Uterus (tissue), 4 donors: ENCODE data around the gene NAALAD2. TPM values are rescaled to one million over a fixed set of nuclear protein-coding genes. Genes with fewer than 3 reads are reported as not detected.
"Not testable (repeated sequence)": the region's sequence is repeated elsewhere in the genome, so short reads cannot be mapped to it uniquely, and the experiment has no call there.

Source experiments
- DNase-seq, 2 donors: peaks; one replicate each; pipeline ENCODE4 v3.0.0-alpha.2; 2019 to 2020
- H3K27ac ChIP-seq, 2 donors: fragments of 200-600 bp; sonication (generic); 1 replicate in 1 of 2; 2 replicates in 1 of 2; pipeline ENCODE4 v1.5.1; 2016 to 2018
- H3K27me3 ChIP-seq, 2 donors: fragments of 200-600 bp; sonication (generic); one replicate each; pipeline ENCODE4 v1.5.1; 2018 to 2019; ENCODE audit warnings: control low read depth in 1 of 2
- H3K36me3 ChIP-seq, 2 donors: fragments of 200-600 bp; sonication (generic); one replicate each; pipeline ENCODE4 v1.5.1; 2019; ENCODE audit warnings: control low read depth in 1 of 2
- H3K4me1 ChIP-seq, 2 donors: fragments of 200-600 bp; sonication (generic); one replicate each; pipeline ENCODE4 v1.5.1; 2018 to 2019; ENCODE audit warnings: control low read depth in 1 of 2
- H3K4me3 ChIP-seq, 2 donors: fragments of 200-600 bp; sonication (generic); 1 replicate in 1 of 2; 2 replicates in 1 of 2; pipeline ENCODE4 v1.5.1; 2018 to 2019; ENCODE audit warnings: mild to moderate bottlenecking in 1 of 2
- H3K9me3 ChIP-seq, 2 donors: fragments of 200-600 bp; sonication (generic); one replicate each; pipeline ENCODE4 v1.5.1; 2019; ENCODE audit warnings: control low read depth in 1 of 2
- POLR2A ChIP-seq, 2 donors: fragments of 450-650 bp; IDR thresholded peaks; one replicate each; pipeline ENCODE4 v1.6.1; 2016; ENCODE audit warnings: antibody characterized with exemption in 2 of 2, mild to moderate bottlenecking in 1 of 2, moderate library complexity in 1 of 2
- intact Hi-C: fragments of 100-400 bp; cut with DNase I; formaldehyde crosslinking; loops from one replicate; pipeline ENCODE4 v1.15.1; 2023; ENCODE audit warnings: low total_unique reads
- total RNA-seq, 4 donors: library from RNA; depleted of rRNA in 3 of 4; stranded (reverse); fragments of >200 nt in 3 of 4; gene quantifications; one replicate each; pipeline versions ENCODE4 v1.1.0 to v1.2.4, GENCODE V29; 2014 to 2023
- TF ChIP-seq, protein P1 (sequence below), 4 experiments: fragments of 200-600 bp in 2 of 4; fragments of 450-650 bp in 2 of 4; sonication (generic) in 2 of 4; IDR thresholded peaks; one replicate each; pipeline ENCODE4 v1.5.1; 2016 to 2019; ENCODE audit warnings: antibody characterized with exemption in 4 of 4, mild to moderate bottlenecking in 2 of 4, moderate library complexity in 1 of 4
- donor health status: DM: yes; HTN: yes; CAD: no.

NAALAD2 gene
- total RNA-seq, 4 donors from 2014 or later = 3.5 to 74.8 (median 10.4) TPM

DNA sequence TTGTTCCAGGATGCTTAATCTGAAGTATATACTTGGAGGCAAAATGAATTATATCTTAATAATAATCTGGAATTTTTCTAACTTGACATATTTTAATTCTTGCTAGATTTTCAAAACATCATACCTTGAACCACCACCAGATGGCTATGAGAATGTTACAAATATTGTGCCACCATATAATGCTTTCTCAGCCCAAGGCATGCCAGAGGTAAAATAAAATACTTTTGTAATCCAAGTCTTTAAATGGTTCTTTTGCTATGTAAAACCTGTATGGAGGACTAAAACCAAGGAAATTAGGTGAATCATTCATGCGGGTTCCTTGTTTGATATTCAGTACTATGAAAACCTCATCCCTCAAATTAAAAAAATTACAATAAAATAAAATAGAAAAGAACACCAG is 14.4 kb downstream of the NAALAD2 start:
- intact Hi-C loops = no loop called here
- Histone ChIP-seq H3K4me3 (no peak overlapping the region), H3K27ac (no peak overlapping the region), H3K27me3 (no peaks in the 10 kb centered on the region), H3K4me1 (no peaks in the 10 kb centered on the region), H3K36me3 (no peaks in the 10 kb centered on the region), H3K9me3 (no peaks in the 10 kb centered on the region)
- TF ChIP-seq POLR2A (IDR thresholded peaks at IDR 0.05) = no peak
- TF ChIP-seq, protein P1, sequence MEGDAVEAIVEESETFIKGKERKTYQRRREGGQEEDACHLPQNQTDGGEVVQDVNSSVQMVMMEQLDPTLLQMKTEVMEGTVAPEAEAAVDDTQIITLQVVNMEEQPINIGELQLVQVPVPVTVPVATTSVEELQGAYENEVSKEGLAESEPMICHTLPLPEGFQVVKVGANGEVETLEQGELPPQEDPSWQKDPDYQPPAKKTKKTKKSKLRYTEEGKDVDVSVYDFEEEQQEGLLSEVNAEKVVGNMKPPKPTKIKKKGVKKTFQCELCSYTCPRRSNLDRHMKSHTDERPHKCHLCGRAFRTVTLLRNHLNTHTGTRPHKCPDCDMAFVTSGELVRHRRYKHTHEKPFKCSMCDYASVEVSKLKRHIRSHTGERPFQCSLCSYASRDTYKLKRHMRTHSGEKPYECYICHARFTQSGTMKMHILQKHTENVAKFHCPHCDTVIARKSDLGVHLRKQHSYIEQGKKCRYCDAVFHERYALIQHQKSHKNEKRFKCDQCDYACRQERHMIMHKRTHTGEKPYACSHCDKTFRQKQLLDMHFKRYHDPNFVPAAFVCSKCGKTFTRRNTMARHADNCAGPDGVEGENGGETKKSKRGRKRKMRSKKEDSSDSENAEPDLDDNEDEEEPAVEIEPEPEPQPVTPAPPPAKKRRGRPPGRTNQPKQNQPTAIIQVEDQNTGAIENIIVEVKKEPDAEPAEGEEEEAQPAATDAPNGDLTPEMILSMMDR (IDR thresholded peaks at IDR 0.05) = no peak
- DNase-seq = no peak

DNA sequence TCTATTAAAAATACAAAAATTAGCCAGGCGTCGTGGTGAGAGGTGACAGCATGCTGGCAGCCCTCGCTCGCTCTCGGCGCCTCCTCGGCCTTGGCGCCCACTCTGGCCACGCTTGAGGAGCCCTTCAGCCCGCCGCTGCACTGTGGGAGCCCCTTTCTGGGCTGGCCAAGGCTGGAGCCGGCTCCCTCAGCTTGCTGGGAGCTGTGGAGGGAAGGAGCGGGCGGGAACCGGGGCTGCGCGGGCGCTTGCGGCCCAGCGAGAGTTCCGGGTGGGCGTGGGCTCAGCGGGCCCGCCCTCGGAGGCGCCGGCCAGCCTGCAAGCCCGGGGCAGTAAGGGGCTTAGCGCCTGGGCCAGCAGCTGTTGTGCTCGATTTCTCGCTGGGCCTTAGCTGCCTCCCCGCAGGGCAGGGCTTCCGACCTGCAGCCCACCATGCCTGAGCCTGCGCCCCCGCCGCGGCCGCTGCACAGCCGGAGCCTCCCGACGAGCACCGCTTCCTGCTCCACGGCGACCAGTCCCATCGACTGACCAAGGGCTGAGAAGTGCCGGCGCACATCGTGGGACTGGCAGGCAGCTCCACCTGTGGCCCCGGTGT is 32.6 kb downstream of the NAALAD2 start:
- H3K4me1 ChIP-seq, H3K36me3 ChIP-seq: not testable (repeated sequence)

DNA sequence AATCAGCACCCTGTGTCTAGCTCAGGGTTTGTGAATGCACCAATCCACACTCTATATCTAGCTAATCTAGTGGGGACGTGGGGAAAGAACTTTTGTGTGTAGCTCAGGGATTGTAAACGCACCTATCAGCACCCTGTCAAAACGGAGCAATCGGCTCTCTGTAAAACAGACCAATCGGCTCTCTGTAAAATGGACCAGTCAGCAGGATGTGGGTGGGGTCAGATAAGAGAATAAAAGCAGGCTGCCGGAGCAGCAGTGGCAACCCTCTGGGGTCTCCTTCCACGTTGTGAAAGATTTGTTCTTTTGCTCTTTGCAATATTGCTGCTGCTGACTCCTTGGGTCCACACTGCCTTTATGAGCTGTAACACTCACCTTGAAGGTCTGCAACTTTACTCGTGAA is 33.2 kb downstream of the NAALAD2 start:
- H3K9me3 ChIP-seq, intact Hi-C loops, H3K36me3 ChIP-seq, H3K4me1 ChIP-seq, DNase-seq, H3K27me3 ChIP-seq, H3K4me3 ChIP-seq, H3K27ac ChIP-seq: not testable (repeated sequence)

More for the DNA sequence above, 32.6 kb downstream of the NAALAD2 start:
- H3K4me3 ChIP-seq, DNase-seq, H3K9me3 ChIP-seq, intact Hi-C loops, H3K27ac ChIP-seq, H3K27me3 ChIP-seq: not testable (repeated sequence)

DNA sequence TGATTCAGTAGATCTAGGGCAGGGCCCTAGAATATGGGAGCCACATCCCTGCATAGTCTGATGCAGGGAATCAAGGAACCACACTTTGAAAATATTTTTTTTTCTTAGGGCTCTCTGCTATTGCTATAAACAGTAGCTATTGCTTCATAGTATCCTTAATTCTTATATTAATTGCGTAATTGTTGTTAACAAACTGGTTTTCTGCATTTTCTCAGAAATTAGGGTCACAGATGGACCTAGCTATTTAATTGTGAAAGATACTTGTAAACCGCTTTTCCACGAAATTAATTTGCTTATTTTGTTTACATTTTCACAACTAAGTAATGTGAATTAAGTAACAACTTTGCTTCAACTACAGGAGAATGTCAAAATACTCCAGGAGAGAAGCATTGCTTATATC is 34.1 kb downstream of the NAALAD2 start:
- H3K27me3 ChIP-seq = no peaks in the 10 kb centered on the region
- DNase-seq = no peak

DNA sequence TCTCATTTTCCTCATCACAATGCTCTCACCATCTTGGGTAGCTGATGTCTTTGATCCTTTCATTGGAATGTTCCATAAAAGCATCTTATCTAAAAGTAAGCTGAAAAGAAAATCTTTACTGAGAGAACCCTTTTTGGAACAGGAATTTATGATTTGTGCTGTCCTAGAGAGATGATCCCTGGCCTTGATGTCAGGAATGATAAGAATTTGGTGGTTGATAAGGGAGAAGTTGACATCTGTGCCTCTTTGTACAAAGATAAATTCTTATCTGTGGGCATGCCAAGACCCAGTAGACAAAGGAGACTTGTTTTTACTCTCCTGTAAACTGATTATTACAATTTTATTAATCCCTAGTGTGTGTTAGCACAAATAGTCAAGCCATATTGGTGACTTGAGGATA is 36.9 kb downstream of the NAALAD2 start:
- intact Hi-C loops = no loop called here
- no peaks in the 10 kb centered on the region for H3K4me1 ChIP-seq
- no peak for DNase-seq

More for the DNA sequence above, 34.1 kb downstream of the NAALAD2 start:
- Histone ChIP-seq H3K4me3 (no peak overlapping the region), H3K4me1 (no peaks in the 10 kb centered on the region), H3K27ac (no peak overlapping the region), H3K9me3 (no peaks in the 10 kb centered on the region), H3K36me3 (no peaks in the 10 kb centered on the region)
- intact Hi-C loops = no loop called here
- no peak for TF ChIP-seq POLR2A (IDR thresholded peaks at IDR 0.05)
- TF ChIP-seq, protein P1 (IDR thresholded peaks at IDR 0.05) = no peak

DNA sequence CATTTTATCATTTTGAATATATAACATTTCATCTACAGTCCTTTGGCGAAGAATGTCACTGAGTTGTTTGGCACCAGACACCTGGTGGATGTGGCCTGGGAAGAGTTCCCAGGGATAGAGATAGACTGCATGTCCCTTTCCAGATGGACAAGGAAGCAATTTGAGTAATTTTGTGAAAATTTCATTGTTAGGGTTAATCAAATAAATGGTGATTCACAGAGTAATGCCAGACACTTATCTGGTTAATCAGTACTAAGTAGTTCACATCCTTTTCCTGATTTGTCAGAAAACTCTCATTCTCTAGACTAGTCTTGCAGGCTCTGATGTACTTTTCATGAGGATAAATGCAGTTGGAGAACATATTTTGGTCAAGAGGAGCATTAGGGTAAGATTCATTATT is 41.6 kb downstream of the NAALAD2 start:
- Histone ChIP-seq H3K4me1 (no peaks in the 10 kb centered on the region), H3K36me3 (no peaks in the 10 kb centered on the region), H3K27ac (no peak overlapping the region), H3K9me3 (no peaks in the 10 kb centered on the region), H3K27me3 (no peaks in the 10 kb centered on the region), H3K4me3 (no peak overlapping the region)
- TF ChIP-seq POLR2A (IDR thresholded peaks at IDR 0.05) = no peak
- TF ChIP-seq, protein P1 (IDR thresholded peaks at IDR 0.05) = no peak
- no peak for DNase-seq
- intact Hi-C loops = no loop called here

More for the DNA sequence above, 36.9 kb downstream of the NAALAD2 start:
- TF ChIP-seq, protein P1 (IDR thresholded peaks at IDR 0.05) = no peak
- TF ChIP-seq POLR2A (IDR thresholded peaks at IDR 0.05) = no peak
- H3K9me3 ChIP-seq = no peaks in the 10 kb centered on the region
- H3K36me3 ChIP-seq = no peaks in the 10 kb centered on the region
- H3K27ac ChIP-seq = no peak overlapping the region
- no peaks in the 10 kb centered on the region for H3K27me3 ChIP-seq
- no peak overlapping the region for H3K4me3 ChIP-seq
